ENCODE data around the gene GXYLT2. TPM values are rescaled to one million over a fixed set of nuclear protein-coding genes. Genes with fewer than 3 reads are reported as not detected.

Gene GXYLT2
- total RNA-seq, 1 experiment from 2014 or later, result 6.1 TPM

GRCh38 chr3:72970942-72971341 lies 83.1 kb downstream of the GXYLT2 start:
- no peaks in the 10 kb centered on the region for H3K4me1 ChIP-seq (ENCODE audit: control insufficient read depth, insufficient read depth, low read length)
- CTCF ChIA-PET, result no interaction called here
- H3K27ac ChIP-seq (ENCODE audit: low read length), result no peak overlapping the region
- H3K9me3 ChIP-seq (ENCODE audit: control insufficient read depth, insufficient read depth, low read depth, low read length), result no peaks in the 10 kb centered on the region
- H3K4me3 ChIP-seq (ENCODE audit: low read depth in 2 of 2, low read length in 2 of 2), result no peak overlapping the region
- DNase-seq (ENCODE audit: low read depth, low spot score) (no peak), ATAC-seq (no peak)
- POLR2A ChIA-PET, result no interaction called here
- in situ Hi-C loops (cut with HindIII; ENCODE audit: low pct_unique_long_range_greater_than_20kb, low sequenced_read_pairs) (no loop called here), intact Hi-C loops (cut with micrococcal nuclease; ENCODE audit: unreplicated experiment) (no loop called here)
- no TSS peak for BruUV-seq (replicated peaks)
- no peaks in the 10 kb centered on the region for H3K36me3 ChIP-seq (ENCODE audit: control insufficient read depth, insufficient read depth, low read length)
- TF ChIP-seq POLR2AphosphoS5 (IDR thresholded peaks at IDR 0.05; ENCODE audit: low read depth, low read length) (no peak), CTCF (IDR thresholded peaks at IDR 0.05) (no peak), SIN3A (IDR thresholded peaks at IDR 0.05; ENCODE audit: borderline replicate concordance, insufficient read depth, low read depth, low read length) (no peak), TCF7L2 (IDR thresholded peaks at IDR 0.05; ENCODE audit: low read depth, low read length) (no peak), REST (IDR thresholded peaks at IDR 0.05; ENCODE audit: insufficient read depth in 1 of 2, low read depth in 2 of 2, low read length in 1 of 2) (no peak)
- no peaks in the 10 kb centered on the region for H3K27me3 ChIP-seq (ENCODE audit: control insufficient read depth, insufficient read depth, low read length)

- no peak for TF ChIP-seq TCF7L2 (IDR thresholded peaks at IDR 0.05; ENCODE audit: low read depth, low read length)
- no peak for TF ChIP-seq CTCF (IDR thresholded peaks at IDR 0.05)
- TF ChIP-seq POLR2AphosphoS5 (IDR thresholded peaks at IDR 0.05; ENCODE audit: low read depth, low read length), result no peak
- no peak for TF ChIP-seq SIN3A (IDR thresholded peaks at IDR 0.05; ENCODE audit: borderline replicate concordance, insufficient read depth, low read depth, low read length)
- TF ChIP-seq REST (IDR thresholded peaks at IDR 0.05; ENCODE audit: insufficient read depth in 1 of 2, low read depth in 2 of 2, low read length in 1 of 2), result no peak
- BruUV-seq (replicated peaks), result no TSS peak
- H3K27me3 ChIP-seq (ENCODE audit: control insufficient read depth, insufficient read depth, low read length), result no peaks in the 10 kb centered on the region
- intact Hi-C loops (cut with micrococcal nuclease; ENCODE audit: unreplicated experiment), result no loop called here
- ChIA-PET POLR2A (no interaction called here), CTCF (no interaction called here)
- H3K4me1 ChIP-seq (ENCODE audit: control insufficient read depth, insufficient read depth, low read length), result no peaks in the 10 kb centered on the region
- in situ Hi-C loops (cut with HindIII; ENCODE audit: low pct_unique_long_range_greater_than_20kb, low sequenced_read_pairs), result no loop called here
- no peak overlapping the region for H3K4me3 ChIP-seq (ENCODE audit: low read depth in 2 of 2, low read length in 2 of 2)
- H3K27ac ChIP-seq (ENCODE audit: low read length), result no peak overlapping the region
- ATAC-seq (no peak), DNase-seq (ENCODE audit: low read depth, low spot score) (no peak)
- no peaks in the 10 kb centered on the region for H3K9me3 ChIP-seq (ENCODE audit: control insufficient read depth, insufficient read depth, low read depth, low read length)
- H3K36me3 ChIP-seq (ENCODE audit: control insufficient read depth, insufficient read depth, low read length), result no peaks in the 10 kb centered on the region
Observed at GRCh38 chr3:72972706-72973030, 84.8 kb downstream of the GXYLT2 start.
